Stimulated activated CD4-positive, alpha-beta T cell treated with anti-CD3 and anti-CD28 coated beads, Interleukin-12 subunit alpha, Interleukin-12 subunit beta, amount 100 ng/mL, for 48 hours (primary cell): ENCODE results near the gene PRKCH.
"Not testable (repeated sequence)": the region's sequence is repeated elsewhere in the genome, so short reads cannot be mapped to it uniquely, and the experiment has no call there.

Experiments used
- DNase-seq, 3 donors: peaks; one replicate each; pipeline ENCODE4 v3.0.0-alpha.2; 2020; ENCODE audit warnings: low read depth in 2 of 3, low spot score in 1 of 3

Gene PRKCH

GRCh38 chr14:61526405-61527312 lies 205.3 kb downstream of the PRKCH start:
- no peak for DNase-seq

DNA sequence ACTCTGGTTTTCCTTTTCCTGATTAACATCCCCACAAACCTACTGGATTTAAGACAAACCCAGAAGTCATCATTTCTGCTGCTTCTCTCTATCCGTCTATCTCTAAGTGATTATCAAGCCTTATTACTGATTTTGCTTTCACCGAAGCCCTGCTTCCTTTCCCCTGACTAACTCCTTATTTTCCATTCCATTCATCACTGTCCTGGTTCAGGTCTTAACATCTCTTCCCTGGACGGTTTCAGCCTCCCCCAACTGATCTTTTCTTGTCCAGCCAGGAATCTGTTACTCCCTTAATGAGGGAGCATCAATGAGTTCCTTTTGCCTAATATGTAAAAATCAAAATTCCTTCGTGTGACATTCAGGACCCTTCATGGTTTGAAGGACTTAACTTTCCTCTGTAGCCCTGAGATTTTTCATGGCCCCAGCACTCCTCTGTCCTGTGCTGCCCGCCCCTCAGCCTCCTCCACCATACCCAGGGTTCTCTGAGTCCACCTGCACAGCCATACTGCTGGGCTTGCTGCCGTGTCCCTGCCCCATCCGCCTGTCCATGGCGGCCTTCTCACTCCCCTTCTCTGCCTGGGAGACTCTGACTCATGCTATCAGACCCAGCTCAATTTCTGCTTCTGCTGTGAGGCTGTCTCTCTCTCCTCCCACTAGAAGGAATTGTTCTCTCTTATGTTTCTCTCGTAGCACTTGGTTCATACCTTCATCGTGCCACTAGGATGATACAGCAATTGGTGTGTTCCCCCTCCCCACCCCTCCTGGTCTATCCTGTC lies 206.1 kb downstream of the PRKCH start:
- DNase-seq: no peak

DNA sequence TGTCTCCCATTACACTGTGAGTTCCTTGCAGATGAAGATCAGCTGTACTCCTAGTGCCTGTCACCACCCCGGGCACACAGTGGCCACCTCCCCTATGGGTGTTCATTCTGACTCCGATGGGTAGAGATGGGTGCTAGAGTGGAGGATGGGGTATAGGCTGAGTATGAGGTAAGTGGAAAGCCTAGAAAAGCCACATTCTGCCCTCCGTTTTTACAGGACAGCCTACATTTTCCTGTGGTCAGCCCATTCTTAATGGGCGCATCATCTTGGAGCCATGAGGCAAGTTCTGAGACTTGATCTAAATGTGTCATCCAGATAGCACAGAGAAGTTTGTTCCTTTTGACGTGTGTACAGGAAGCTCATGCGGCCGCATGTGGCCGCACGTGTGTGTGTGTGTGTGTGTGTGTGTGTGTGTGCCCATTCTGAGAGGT lies 207.2 kb downstream of the PRKCH start:
- DNase-seq: peak in 1 of 3 donors; percentile 48

DNA sequence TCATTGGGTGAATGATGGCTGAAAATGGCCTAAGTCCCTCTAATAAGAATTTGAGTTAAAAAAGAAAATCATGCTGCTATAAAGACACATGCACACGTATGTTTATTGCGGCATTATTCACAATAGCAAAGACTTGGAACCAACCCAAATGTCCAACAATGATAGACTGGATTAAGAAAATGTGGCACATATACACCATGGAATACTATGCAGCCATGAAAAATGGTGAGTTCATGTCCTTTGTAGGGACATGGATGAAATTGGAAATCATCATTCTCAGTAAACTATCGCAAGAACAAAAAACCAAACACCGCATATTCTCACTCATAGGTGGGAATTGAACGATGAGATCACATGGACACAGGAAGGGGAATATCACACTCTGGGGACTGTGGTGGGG lies 208.0 kb downstream of the PRKCH start:
- not testable (repeated sequence) for DNase-seq

GRCh38 chr14:61530296-61530695 lies 208.9 kb downstream of the PRKCH start:
- no peak for DNase-seq

DNA sequence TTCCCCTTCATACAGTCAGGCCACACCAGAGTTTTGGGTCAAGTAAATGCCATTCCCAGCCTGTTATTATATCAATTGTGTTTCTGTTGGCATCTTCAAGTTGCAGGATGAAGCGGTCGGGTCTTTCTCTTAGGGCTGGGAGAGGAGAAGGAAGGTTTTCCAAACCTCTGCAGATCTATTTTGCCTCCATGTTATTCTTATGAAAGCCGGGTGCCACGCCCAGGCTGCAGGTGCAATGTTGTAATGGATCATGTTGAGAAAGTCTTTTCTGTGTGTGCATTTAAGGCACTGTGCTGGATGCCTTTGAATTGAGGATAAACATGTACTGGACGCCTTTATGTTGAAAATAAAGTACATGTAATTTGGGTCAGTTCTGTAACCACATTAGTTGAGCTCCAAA lies 209.5 kb downstream of the PRKCH start:
- DNase-seq: no peak

DNA sequence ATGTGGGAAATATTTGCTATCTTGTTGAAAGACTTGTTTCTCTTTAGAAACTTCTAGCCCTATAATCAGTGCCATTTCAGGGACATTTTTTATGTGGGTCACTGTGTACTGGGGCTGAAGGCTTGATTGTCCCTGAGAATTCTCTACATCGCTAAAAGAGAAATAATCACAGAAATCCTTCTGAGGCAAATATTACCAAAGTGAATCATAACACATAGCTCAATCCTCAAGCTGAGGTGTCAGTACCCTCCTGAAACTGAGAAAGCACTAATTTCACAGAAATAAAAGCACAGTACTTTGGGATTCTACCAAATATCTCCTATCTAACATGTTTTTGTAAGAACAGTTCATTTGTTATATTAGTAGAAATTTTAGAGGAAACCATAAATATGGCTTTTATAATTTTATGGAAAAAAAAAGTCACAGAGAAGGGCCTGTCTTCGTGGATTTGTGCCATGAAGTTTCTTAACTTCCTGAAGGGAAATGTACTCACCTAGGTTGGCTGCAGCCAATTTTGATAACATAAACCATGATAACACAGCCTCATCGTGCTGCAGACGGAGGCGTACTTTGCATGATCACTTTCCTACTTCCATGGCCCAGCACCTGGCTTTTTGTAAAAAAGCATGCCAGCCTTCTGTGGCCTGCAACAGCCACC lies 210.2 kb downstream of the PRKCH start:
- DNase-seq: no peak

DNA sequence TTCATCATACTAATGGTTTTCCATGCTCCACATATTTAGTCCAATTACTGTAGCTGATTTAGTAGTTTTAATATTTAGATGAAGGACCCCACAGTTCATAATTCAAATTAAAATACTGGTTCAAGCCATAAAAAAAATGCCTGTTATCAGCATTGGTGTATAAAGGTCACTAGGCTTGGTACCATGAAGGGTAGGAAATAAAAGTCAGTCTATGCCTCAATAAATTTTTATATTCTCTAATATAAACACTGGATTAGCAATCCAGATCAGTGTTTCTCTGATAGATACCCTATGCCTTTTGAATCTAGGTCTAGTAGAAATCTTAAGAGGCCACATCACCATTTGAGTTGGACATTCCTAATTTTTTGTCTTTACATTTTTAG lies 210.7 kb downstream of the PRKCH start:
- DNase-seq: no peak

DNA sequence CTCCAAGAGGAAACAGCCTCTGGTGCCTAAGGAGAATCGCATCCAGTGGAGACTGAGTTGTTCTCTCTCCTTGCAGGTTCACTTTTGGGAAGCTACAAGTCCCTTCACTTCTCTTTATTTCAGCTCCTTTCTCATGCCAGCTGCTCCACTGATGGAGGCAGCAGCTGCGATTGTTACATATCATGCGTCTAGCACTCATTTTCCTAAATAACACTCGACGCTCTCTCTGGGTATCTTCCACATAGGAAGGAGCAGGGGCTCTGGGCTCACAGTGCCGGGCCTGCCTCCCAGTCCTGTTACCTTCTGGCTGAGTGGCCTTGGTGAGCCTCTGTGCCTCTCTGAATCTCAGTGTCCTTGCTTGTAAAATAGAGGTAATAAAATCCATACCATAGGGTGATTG lies 211.4 kb downstream of the PRKCH start:
- DNase-seq: no peak

GRCh38 chr14:61533513-61534255 lies 212.3 kb downstream of the PRKCH start:
- no peak for DNase-seq

DNA sequence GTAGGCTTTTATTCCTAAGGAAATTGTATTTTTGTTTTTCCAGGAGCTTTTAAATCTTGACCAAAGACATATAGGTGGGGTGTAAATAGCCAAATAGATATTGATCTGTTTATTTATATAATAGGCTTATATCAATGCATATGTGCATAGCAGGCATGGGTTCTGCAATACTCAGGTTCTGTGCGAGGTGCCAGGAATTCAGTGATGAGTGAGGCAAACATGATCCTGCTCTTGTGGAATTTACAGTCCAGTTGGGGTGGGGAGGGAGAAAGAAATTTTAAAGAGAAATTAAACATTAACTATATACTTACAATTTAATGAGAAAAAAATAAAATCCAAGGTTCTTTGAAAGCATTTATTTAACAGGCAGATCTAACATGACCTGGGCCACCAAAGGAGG lies 213.7 kb downstream of the PRKCH start:
- no peak for DNase-seq

- DNase-seq: no peak
Measured at GRCh38 chr14:61535458-61535857, 214.1 kb downstream of the PRKCH start.

DNA sequence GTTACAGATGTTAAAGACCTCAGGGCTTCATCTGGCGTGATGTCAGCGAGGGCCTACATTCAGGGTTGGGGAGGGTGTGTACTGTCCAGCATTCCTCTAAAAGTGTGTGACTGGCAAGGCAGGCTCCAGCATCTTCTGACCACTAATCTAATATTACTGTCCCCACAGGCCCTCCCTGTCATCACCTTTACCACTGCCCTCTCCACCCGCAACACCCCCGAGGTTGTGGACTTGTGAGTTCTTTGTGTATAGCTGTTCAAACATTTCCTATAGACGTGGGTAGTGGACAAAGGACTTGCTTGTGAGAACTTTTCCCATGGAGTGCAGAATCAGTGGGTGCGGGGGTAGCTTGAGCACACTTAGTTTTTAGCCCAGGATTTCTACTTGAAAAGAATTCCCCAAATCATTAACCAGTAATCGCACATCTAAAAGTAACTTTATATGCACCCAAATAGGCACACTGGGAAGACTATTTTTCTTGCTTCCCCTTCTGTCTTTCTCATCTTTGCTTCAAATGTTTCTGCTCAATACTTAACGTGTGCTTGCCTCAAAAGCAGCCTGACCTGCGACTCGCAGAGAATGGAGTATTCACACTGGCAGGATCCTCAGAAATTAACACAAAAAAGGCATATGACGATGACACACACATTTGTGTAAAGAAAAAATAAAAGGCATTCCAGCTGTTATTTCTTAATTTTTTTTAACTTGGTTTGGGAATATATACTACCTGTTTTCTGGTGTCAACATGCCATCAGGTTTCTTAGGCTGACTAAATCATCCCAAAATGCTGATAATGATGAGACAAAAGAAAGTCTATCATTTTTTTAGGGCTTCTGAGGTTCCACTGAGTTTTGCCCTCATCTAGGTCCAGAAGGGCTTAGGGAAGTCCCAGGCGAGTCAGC lies 215.5 kb downstream of the PRKCH start:
- DNase-seq: no peak

- peak in 2 of 3 donors; percentile 20 to 37 for DNase-seq
Measured at GRCh38 chr14:61537563-61538463, 216.4 kb downstream of the PRKCH start.

DNA sequence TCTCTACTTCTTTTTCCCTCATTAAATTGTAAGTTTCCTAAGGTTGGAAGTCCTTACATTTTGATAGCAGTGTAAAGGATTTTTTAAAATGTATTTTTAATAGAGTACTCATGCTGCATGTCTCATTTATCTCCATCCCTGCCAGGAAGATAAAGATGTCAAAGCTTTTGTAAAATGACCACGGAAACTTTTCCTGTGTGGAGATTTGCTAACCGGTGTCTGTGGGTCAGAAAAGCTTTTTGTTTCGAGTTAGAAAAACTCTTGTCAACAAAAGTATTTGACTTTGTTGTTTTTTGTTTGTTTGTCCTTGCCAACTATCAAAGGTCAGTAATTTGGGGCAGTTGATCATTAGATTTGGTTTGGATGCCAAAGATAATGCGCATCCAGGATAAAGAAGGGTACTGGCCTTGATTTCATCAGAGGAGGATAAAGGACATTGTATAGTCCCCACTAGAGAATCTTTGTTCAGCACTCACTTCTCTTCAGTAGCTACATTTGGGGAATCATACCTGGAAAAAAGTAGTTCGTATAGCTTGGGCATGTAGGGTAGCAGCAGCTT lies 217.2 kb downstream of the PRKCH start:
- no peak for DNase-seq

DNA sequence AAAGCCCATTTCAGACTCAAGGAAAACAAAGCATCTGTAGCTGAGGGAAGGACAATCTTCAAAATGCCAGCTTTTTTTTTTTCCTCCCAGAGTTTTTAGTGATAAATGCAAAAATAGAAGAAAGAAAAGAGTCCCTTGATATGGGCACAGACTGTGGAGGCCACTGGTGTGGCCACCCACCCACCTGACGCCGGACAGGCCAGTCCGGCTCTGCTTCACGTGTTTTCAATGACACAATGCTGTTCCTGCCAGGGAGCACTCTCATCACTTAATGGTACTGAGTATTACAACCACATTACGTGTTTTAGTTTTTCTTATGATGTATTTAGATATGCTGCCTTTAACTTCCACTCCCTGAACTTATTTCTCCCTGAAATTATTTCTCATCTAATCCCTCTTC lies 218.3 kb downstream of the PRKCH start:
- DNase-seq: no peak

DNA sequence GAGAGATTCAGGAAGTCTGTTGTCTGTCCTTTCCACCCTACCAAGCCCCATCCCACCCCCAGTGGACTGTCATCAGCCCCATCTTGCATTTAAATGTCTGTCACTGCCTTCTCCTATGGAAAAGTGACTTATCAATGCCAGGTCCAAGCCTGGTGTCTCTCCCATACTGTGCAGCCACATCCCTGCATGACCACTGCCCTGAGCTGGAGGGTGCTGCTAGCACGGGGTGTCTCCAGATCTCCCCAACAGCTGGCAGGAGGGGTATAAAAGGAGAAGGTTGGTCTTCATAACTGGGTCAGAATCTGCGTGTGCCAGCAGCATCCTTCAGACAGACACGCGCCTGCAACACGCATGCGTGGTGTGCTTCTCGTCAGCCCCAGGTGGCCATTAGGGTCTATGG lies 219.6 kb downstream of the PRKCH start:
- DNase-seq: no peak
